Right ventricle myocardium inferior (tissue), 1 donor: Measurements from ENCODE around the gene RGL3. TPM values are rescaled to one million over a fixed set of nuclear protein-coding genes. Genes with fewer than 3 reads are reported as not detected.
"Not testable (repeated sequence)": the region's sequence is repeated elsewhere in the genome, so short reads cannot be mapped to it uniquely, and the experiment has no call there.

Experiments
- ATAC-seq: fragments of 200-7000 bp; cut with Tn5 transposase; one replicate; pipeline ENCODE4 v1.9.1; 2020; ENCODE audit warnings: mild to moderate bottlenecking, moderate library complexity
- DNase-seq: peaks from one replicate; pipeline ENCODE4 v3.0.0; 2021; ENCODE audit errors: missing footprints
- intact Hi-C: fragments of 100-400 bp; cut with DNase I; formaldehyde crosslinking; loops from one replicate; pipeline ENCODE4 v1.11.0; 2022
- total RNA-seq: library from RNA; stranded (reverse); fragmentation: NEBNext Ultra II Directional; extraction: Animal tissue kit (Norgen Biotek cat#: 25700); gene quantifications from one replicate; pipeline ENCODE4 v1.2.1, GENCODE V29; 2021
- donor health status: DM: no; HTN: yes; CAD: no; lungs with severe emphysema.

Gene RGL3
- total RNA-seq, 1 donor from 2014 or later, result 10.5 TPM

- DNase-seq (no peak), ATAC-seq (no peak)
- intact Hi-C loops, result no loop called here
Measured at GRCh38 chr19:11400798-11401197, 18.3 kb downstream of the RGL3 start.

- ATAC-seq, result no peak
- intact Hi-C loops, result no loop called here
Measured at GRCh38 chr19:11399667-11400066, 19.4 kb downstream of the RGL3 start.

GRCh38 chr19:11397089-11397610, 22.0 kb downstream of the RGL3 start:
- no peak for DNase-seq
- intact Hi-C loops, result no loop called here
- ATAC-seq, result no peak

More at GRCh38 chr19:11399667-11400066, 19.4 kb downstream of the RGL3 start:
- no peak for DNase-seq

GRCh38 chr19:11390933-11391680, 28.0 kb downstream of the RGL3 start:
- ATAC-seq, result no peak
- DNase-seq, result no peak
- intact Hi-C loops, result no loop called here

GRCh38 chr19:11390359-11390758, 28.8 kb downstream of the RGL3 start:
- intact Hi-C loops, result no loop called here
- ATAC-seq, result no peak
- DNase-seq, result no peak

GRCh38 chr19:11387162-11388034, 31.7 kb downstream of the RGL3 start:
- intact Hi-C loops, result no loop called here
- no peak for ATAC-seq
- no peak for DNase-seq

GRCh38 chr19:11384778-11385129, 34.4 kb downstream of the RGL3 start:
- intact Hi-C loops, result loop anchor here (5.0 kb wide), 2 partner anchors 92 to 98 kb away; partner anchors contain the start of gene ELAVL3
- ATAC-seq (no peak), DNase-seq (no peak)

GRCh38 chr19:11383706-11384048, 35.4 kb downstream of the RGL3 start:
- no peak for ATAC-seq
- no peak for DNase-seq
- intact Hi-C loops, result loop anchor here (5.0 kb wide), 2 partner anchors 91 to 99 kb away; partner anchors contain the start of gene ELAVL3

- intact Hi-C loops, result loop anchor here (5.0 kb wide), 2 partner anchors 91 to 99 kb away; partner anchors contain the start of gene ELAVL3
- ATAC-seq (no peak), DNase-seq (peak; percentile 89)
Measured at GRCh38 chr19:11382898-11383705, 36.0 kb downstream of the RGL3 start.

- DNase-seq (peak; percentile 95), ATAC-seq (peak; percentile 88)
- intact Hi-C loops, result loop anchor here (2.0 to 5.0 kb wide), 3 partner anchors 89 to 242 kb away; partner anchors contain the start of gene ELAVL3
Measured at GRCh38 chr19:11380653-11381537, 38.2 kb downstream of the RGL3 start.

GRCh38 chr19:11379857-11380350, 39.2 kb downstream of the RGL3 start:
- intact Hi-C loops, result loop anchor here (2.0 to 5.0 kb wide), 4 partner anchors 67 to 241 kb away; partner anchors contain the start of gene ELAVL3
- no peak for DNase-seq
- no peak for ATAC-seq

GRCh38 chr19:11379269-11379845, 39.8 kb downstream of the RGL3 start:
- DNase-seq, ATAC-seq: not testable (repeated sequence)
- intact Hi-C loops, result loop anchor here (5.0 kb wide), 1 partner anchor 68 kb away; no protein-coding TSS in a partner anchor

GRCh38 chr19:11378319-11379189, 40.6 kb downstream of the RGL3 start:
- DNase-seq, result no peak
- no peak for ATAC-seq
- intact Hi-C loops, result loop anchor here (5.0 kb wide), 1 partner anchor 69 kb away; no protein-coding TSS in a partner anchor

GRCh38 chr19:11377756-11378155, 41.4 kb downstream of the RGL3 start:
- DNase-seq (no peak), ATAC-seq (no peak)
- intact Hi-C loops, result loop anchor here (5.0 kb wide), 1 partner anchor 70 kb away; no protein-coding TSS in a partner anchor

GRCh38 chr19:11377237-11377636, 41.9 kb downstream of the RGL3 start:
- intact Hi-C loops, result loop anchor here (5.0 kb wide), 1 partner anchor 70 kb away; no protein-coding TSS in a partner anchor
- no peak for DNase-seq
- no peak for ATAC-seq
